K562 (cell line): Measurements from ENCODE around the gene GIGYF2.
"Not testable (repeated sequence)": the region's sequence is repeated elsewhere in the genome, so short reads cannot be mapped to it uniquely, and the experiment has no call there.

Experiments used
- CTCF ChIP-seq, 3 experiments: IDR thresholded peaks in 2 of 3; conservative IDR thresholded peaks in 1 of 3; 2 replicates each; pipeline ENCODE4 v1.5.1; 2011 to 2012; ENCODE audit warnings: low read length in 3 of 3, mild to moderate bottlenecking in 3 of 3, control low read depth in 2 of 3, improper control_type of control experiment in 1 of 3, inconsistent platforms in 1 of 3, low read depth in 1 of 3, mixed read lengths in 1 of 3, moderate library complexity in 1 of 3; ENCODE audit not compliant: insufficient read depth in 2 of 3
- MYNN ChIP-seq, 2 experiments: sonication (generic); formaldehyde crosslinking in 1 of 2; IDR thresholded peaks; 2 replicates each; pipeline versions ENCODE4 v1.5.0 to v1.6.1; 2016 to 2020; ENCODE audit warnings: antibody characterized with exemption in 1 of 2, missing genetic modification reagents in 1 of 2
- POLR2AphosphoS5 ChIP-seq: IDR thresholded peaks from 2 replicates; pipeline ENCODE4 v1.6.1; 2011; ENCODE audit warnings: mild to moderate bottlenecking, low read depth, low read length, moderate library complexity; ENCODE audit not compliant: control insufficient read depth, insufficient read depth
- SPI1 ChIP-seq: IDR thresholded peaks from 2 replicates; pipeline ENCODE4 v1.6.1; 2011; ENCODE audit warnings: low read depth, low read length, control low read depth, borderline replicate concordance

GRCh38 chr2:232852081-232852480 is 154.9 kb downstream of the GIGYF2 start:
- TF ChIP-seq CTCF (IDR thresholded peaks at IDR 0.05 in 2 of 3, conservative IDR thresholded peaks at IDR 0.05 in 1 of 3; ENCODE audit: insufficient read depth in 2 of 3, low read depth in 1 of 3, low read length in 3 of 3); MYNN (IDR thresholded peaks at IDR 0.05); MYNN (CRISPR knock-in tag; IDR thresholded peaks at IDR 0.05); POLR2AphosphoS5; SPI1: not testable (repeated sequence)
